Kidney (tissue), 14 donors: ENCODE results near the gene NUDT13. TPM values are rescaled to one million over a fixed set of nuclear protein-coding genes. Genes with fewer than 3 reads are reported as not detected.

ENCODE experiments used
- DNase-seq, 5 donors: peaks; one replicate each; pipeline ENCODE4 v3.0.0-alpha.2; 2013 to 2020
- FAIRE-seq: peaks from 2 replicates; lab custom pipeline; 2012; peaks lifted over from hg19 to GRCh38; lab: Jason Lieb, UNC
- H3K27ac ChIP-seq, 2 donors: one replicate each; pipeline ENCODE4 v1.7.0; 2013; ENCODE audit warnings: low read depth in 2 of 2, low read length in 2 of 2, inconsistent platforms in 1 of 2
- H3K27me3 ChIP-seq: one replicate; pipeline ENCODE4 v1.7.1; 2013; ENCODE audit warnings: low read length, inconsistent platforms; ENCODE audit not compliant: control insufficient read depth, insufficient read depth
- H3K36me3 ChIP-seq, 3 donors: one replicate each; pipeline versions ENCODE4 v1.7.0 to v1.7.1; 2013; ENCODE audit warnings: low read length in 3 of 3, control low read depth in 1 of 3, inconsistent platforms in 1 of 3; ENCODE audit not compliant: insufficient read depth in 3 of 3, control insufficient read depth in 2 of 3
- H3K4me1 ChIP-seq, 3 donors: one replicate each; pipeline versions ENCODE4 v1.7.0 to v1.7.1; 2013; ENCODE audit warnings: low read length in 3 of 3, inconsistent platforms in 1 of 3, low read depth in 1 of 3; ENCODE audit not compliant: control insufficient read depth in 2 of 3, insufficient read depth in 2 of 3
- H3K4me3 ChIP-seq, 3 donors: one replicate each; pipeline versions ENCODE4 v1.7.0 to v1.8.1; 2013; ENCODE audit warnings: low read length in 3 of 3, control low read depth in 1 of 3, inconsistent platforms in 1 of 3
- H3K9ac ChIP-seq, 3 donors: one replicate each; pipeline versions ENCODE4 v1.7.0 to v1.7.1; 2013; ENCODE audit warnings: low read length in 3 of 3, control low read depth in 1 of 3, inconsistent platforms in 1 of 3
- H3K9me3 ChIP-seq, 3 donors: one replicate each; pipeline versions ENCODE4 v1.7.0 to v1.7.1; 2013; ENCODE audit warnings: low read length in 3 of 3, control low read depth in 1 of 3, inconsistent platforms in 1 of 3; ENCODE audit not compliant: control insufficient read depth in 2 of 3, insufficient read depth in 1 of 3
- intact Hi-C: fragments of 100-400 bp; cut with DNase I; formaldehyde crosslinking; loops from one replicate; pipeline ENCODE4 v1.11.1; 2022
- polyA plus RNA-seq: library from polyadenylated mRNA; stranded (reverse); fragments of 350-450 nt; fragmentation: Illumina TruSeq; extraction: RNeasy Lipid Tissue Mini Kit (QIAGEN cat#74804); gene quantifications from one replicate; pipeline ENCODE4 v1.2.3, GENCODE V29; 2014; ENCODE audit warnings: low read depth, low replicate concordance; ENCODE audit not compliant: insufficient read depth
- total RNA-seq: library from RNA; stranded (reverse); fragmentation: NEBNext Ultra II Directional; extraction: Animal tissue kit (Norgen Biotek cat#: 25700); gene quantifications from one replicate; pipeline ENCODE4 v1.2.1, GENCODE V29; 2021
- TF ChIP-seq, protein P1 (sequence below): IDR thresholded peaks from 3 replicates; pipeline ENCODE4 v1.5.1; 2012; ENCODE audit warnings: mild to moderate bottlenecking, moderate library complexity, borderline replicate concordance; ENCODE audit not compliant: insufficient read depth; ENCODE audit errors: extremely low read depth
- donor health status: control.
- donor health status: control.
- donor health status: control.
- donor health status: control.
- donor health status: control.
- donor health status: DM: yes; HTN: yes; CAD: no.
- donor health status: Normal renal cell carcinoma (clear cell type).

The NUDT13 gene
- total and polyA plus RNA-seq, 2 donors from 2014 or later = 3.3 to 3.7 TPM

DNA sequence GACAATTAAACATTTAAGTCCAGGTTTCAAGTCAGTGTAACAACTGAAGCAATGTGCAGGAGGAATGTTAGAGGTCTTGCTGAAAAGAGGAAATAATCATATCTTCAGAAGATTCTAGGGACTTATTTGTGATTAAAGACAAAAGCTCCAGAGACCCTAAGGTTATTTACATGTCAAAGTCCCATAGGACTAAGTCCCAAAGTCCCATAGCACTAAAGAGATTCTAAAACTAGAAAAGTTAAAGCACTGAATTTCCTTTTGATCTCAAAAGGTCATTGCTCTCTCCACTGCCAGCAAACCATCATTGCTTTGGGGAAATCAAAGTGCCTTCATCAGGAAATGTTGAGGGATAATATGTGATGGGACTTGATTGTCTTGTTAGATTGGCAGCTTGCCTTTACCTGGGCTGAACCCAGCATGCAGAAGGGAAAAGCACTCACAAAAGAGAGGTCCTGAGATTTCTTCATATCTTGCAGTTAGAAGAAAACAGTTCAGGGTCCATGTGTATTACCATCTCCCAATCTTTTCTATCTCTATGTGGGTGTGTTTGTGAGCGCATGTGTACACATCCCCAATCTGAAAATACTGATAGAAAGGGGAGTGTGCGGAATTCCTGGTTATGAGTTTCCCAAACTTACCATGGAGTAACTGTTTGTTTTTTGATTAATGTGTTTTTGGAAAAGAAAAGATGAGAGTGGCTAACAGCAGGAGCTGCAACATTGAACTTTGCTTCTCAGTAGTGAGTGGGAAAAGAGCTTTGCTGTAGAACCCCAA is 21.8 kb downstream of the NUDT13 start:
- Histone ChIP-seq H3K4me1 (no peaks in the 10 kb centered on the region), H3K36me3 (peaks cover 7 to 45% (median 20%) of the 10 kb centered on the region in 3 donors), H3K9me3 (no peaks in the 10 kb centered on the region), H3K27ac (no peak overlapping the region), H3K4me3 (no peak overlapping the region), H3K27me3 (no peaks in the 10 kb centered on the region), H3K9ac (no peak overlapping the region)
- intact Hi-C loops = no loop called here
- no peak for DNase-seq
- no peak for FAIRE-seq
- TF ChIP-seq, protein P1, sequence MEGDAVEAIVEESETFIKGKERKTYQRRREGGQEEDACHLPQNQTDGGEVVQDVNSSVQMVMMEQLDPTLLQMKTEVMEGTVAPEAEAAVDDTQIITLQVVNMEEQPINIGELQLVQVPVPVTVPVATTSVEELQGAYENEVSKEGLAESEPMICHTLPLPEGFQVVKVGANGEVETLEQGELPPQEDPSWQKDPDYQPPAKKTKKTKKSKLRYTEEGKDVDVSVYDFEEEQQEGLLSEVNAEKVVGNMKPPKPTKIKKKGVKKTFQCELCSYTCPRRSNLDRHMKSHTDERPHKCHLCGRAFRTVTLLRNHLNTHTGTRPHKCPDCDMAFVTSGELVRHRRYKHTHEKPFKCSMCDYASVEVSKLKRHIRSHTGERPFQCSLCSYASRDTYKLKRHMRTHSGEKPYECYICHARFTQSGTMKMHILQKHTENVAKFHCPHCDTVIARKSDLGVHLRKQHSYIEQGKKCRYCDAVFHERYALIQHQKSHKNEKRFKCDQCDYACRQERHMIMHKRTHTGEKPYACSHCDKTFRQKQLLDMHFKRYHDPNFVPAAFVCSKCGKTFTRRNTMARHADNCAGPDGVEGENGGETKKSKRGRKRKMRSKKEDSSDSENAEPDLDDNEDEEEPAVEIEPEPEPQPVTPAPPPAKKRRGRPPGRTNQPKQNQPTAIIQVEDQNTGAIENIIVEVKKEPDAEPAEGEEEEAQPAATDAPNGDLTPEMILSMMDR = no peak

DNA sequence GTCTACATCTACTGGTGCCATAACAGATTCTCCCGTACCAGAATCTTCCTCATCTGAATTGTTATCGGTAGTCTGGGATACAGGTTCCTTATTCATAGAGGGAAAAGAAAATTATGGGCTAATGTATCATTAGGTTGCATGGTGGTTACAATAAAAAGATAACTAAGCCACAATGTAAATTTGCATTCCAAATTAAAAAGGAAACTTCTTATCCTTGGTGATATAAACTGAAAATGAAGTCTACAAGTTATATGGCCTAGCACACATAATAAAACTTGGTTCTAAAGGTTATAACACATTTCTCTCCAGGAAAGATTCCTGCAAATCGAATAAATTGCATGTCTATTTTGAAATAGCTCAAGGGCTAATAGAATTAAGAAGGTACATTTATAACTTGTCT is 24.5 kb downstream of the NUDT13 start:
- DNase-seq (no peak), FAIRE-seq (no peak)
- intact Hi-C loops = no loop called here
- no peak overlapping the region for H3K9ac ChIP-seq
- no peak overlapping the region for H3K4me3 ChIP-seq
- H3K36me3 ChIP-seq = peaks cover 7 to 50% (median 20%) of the 10 kb centered on the region in 3 donors
- H3K9me3 ChIP-seq = no peaks in the 10 kb centered on the region
- no peaks in the 10 kb centered on the region for H3K4me1 ChIP-seq
- H3K27me3 ChIP-seq = no peaks in the 10 kb centered on the region
- TF ChIP-seq, protein P1 = no peak
- no peak overlapping the region for H3K27ac ChIP-seq

DNA sequence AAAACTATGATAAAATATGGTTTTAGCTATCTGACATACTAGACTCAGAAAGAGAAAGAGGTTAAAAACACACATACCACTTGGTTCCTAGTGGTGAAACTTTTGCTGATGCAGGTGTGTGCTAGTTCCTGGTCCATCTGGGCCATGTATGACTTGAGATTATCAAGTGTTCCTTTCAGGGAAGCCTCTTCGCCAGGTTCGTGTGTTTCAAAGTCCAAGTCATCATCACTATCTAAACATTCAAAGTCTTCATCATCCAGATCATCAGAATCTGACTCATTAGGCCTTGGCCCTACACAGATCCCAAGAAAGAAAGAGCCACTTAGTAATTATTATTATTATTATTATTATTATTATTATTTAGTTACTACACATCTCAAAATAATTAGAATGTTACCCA is 26.4 kb downstream of the NUDT13 start:
- H3K9me3 ChIP-seq = no peaks in the 10 kb centered on the region
- peaks cover 3 to 42% (median 15%) of the 10 kb centered on the region in 3 donors for H3K36me3 ChIP-seq
- intact Hi-C loops = no loop called here
- H3K27me3 ChIP-seq = no peaks in the 10 kb centered on the region
- no peak overlapping the region for H3K4me3 ChIP-seq
- no peak overlapping the region for H3K27ac ChIP-seq
- no peak overlapping the region for H3K9ac ChIP-seq
- TF ChIP-seq, protein P1 = no peak
- no peak for FAIRE-seq
- H3K4me1 ChIP-seq = no peaks in the 10 kb centered on the region
- no peak for DNase-seq

DNA sequence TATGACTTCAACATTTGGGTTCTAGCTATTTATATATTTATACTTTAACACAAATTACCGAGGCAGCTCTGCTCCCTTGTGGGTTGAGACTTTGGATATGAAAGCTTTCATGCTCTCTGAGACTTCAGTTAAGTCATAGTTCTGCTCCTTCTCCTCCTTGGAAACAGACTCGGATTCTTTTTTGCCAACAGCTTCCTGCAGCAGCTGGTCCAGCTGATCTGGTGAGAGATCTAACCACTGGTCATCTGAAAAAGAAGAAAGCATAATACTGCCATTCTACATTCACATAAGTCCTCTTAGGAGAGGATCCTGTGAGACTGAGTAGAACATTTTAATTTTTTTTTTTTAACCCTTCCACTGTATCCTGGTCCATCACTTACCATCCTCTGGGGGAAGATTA is 29.0 kb downstream of the NUDT13 start:
- peaks cover 0 to 42% (median 15%) of the 10 kb centered on the region in 3 donors for H3K36me3 ChIP-seq
- intact Hi-C loops = no loop called here

More for the DNA sequence above, 29.0 kb downstream of the NUDT13 start:
- DNase-seq = no peak
- no peak overlapping the region for H3K4me3 ChIP-seq
- FAIRE-seq = no peak
- TF ChIP-seq, protein P1 = no peak
- H3K9ac ChIP-seq = no peak overlapping the region
- H3K27me3 ChIP-seq = no peaks in the 10 kb centered on the region
- no peaks in the 10 kb centered on the region for H3K9me3 ChIP-seq
- H3K4me1 ChIP-seq = no peaks in the 10 kb centered on the region
- no peak overlapping the region for H3K27ac ChIP-seq
